ENCODE measurements around the gene KCNK7. TPM values are rescaled to one million over a fixed set of nuclear protein-coding genes. Genes with fewer than 3 reads are reported as not detected.
A peak's percentile ranks its signal among the peaks of the same experiment; 100 is the strongest.

KCNK7 gene
- total and polyA plus RNA-seq, 12 donors = 0.22 to 1.5 (median 0.36) TPM; not detected in 2

DNA sequence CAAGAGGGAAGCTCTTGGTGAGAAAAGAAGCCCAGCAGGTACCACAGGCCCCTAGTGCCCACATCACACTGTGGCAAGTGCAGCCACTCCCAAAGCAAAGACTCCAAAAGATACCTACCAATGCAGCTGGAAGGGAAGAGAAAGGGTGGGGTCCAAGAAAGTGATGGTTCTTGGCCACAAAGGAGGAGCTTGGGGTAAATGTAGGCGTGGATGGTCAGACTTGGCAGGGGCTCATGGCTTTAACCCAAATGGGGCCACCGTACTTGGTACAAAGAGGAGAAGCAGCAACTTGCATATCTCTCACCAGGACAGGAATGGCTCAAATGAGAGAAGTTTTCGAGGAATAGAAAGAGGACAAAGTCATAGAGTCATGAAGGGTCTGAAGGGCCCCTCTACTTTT is 13.6 kb upstream of the KCNK7 start:
- 47 to 49% methylated on average over 3 of the region's 3 CpGs for WGBS, 2 donors
- DNase-seq (no peak), ATAC-seq (no peak)
- Histone ChIP-seq H3K27ac (peak overlapping the region in 6 of 10 donors; percentile 7 to 100 (median 99)), H3K36me3 (peaks cover 0 to 78% (median 25%) of the 10 kb centered on the region in 9 donors), H3K9me3 (no peaks in the 10 kb centered on the region), H3K27me3 (no peaks in the 10 kb centered on the region), H3K4me3 (peak overlapping the region in 2 of 10 donors; percentile 97), H3K4me1 (peaks cover 39 to 78% (median 61%) of the 10 kb centered on the region in 9 donors)
- intact Hi-C loops (cut with DNase I) = loop anchor here in 3 of 10 donors (5.0 kb wide), 2 partner anchors 37 to 67 kb away; partner anchors contain the start of genes FAM89B (in 2 of the 3) and ZNRD2 (in 2 of the 3)
- no peak for TF ChIP-seq CTCF (IDR thresholded peaks at IDR 0.05)

- DNase-seq (no peak), ATAC-seq (no peak)
- H3K27ac ChIP-seq = peak overlapping the region in 7 of 10 donors; percentile 21 to 90 (median 39)
- 68 to 72% methylated on average over 37 of the region's 37 CpGs for WGBS, 2 donors
- H3K4me1 ChIP-seq = peaks cover 33 to 81% (median 55%) of the 10 kb centered on the region in 9 donors
- H3K27me3 ChIP-seq = no peaks in the 10 kb centered on the region
- H3K36me3 ChIP-seq = peaks cover 0 to 91% (median 34%) of the 10 kb centered on the region in 9 donors
- H3K9me3 ChIP-seq = no peaks in the 10 kb centered on the region
- intact Hi-C loops (cut with DNase I) = loop anchor here in 3 of 10 donors (5.0 kb wide), 2 partner anchors 36 to 66 kb away; partner anchors contain the start of genes FAM89B (in 2 of the 3) and ZNRD2 (in 2 of the 3)
- peak overlapping the region in 9 of 10 donors; percentile 12 to 49 (median 42) for H3K4me3 ChIP-seq
- TF ChIP-seq CTCF (IDR thresholded peaks at IDR 0.05) = no peak
Observed at GRCh38 chr11:65607614-65608426, 12.2 kb upstream of the KCNK7 start.

DNA sequence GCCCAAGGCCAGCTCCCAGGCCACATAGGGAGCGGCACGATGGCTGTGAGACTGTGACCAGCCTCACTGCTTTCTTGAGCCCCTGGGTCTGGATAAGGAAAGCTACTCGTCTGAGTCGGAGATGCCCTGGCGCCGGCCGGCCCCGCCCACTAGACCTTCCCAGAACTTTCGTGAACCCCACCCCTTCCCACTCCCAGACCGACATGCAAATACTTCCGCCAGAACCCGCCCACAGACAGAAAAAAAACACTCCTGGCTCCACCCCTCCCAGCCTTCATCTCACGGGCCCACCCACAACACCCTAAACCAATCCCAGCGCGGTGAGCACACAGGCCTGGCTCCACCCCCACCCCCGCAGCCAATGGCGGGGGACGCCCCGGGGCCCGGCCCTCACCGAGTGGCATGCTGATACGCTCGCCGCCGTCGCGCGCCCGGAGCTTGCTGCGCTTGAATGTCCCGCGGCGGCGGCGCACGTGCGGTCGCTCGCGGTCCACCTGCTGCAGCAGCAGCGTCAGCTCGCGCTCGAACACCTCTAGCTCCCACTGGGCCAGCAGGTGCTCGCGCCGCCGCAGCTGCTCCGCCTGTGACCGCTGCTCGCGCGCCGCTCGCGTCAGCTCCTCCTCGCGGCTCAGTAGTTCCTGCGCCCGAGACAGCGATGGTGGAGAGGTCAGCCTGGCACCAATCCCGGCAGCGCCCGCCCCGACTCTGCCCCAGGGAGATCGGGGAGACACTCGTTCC is 11.4 kb upstream of the KCNK7 start:
- Histone ChIP-seq H3K36me3 (peaks cover 0 to 91% (median 40%) of the 10 kb centered on the region in 9 donors), H3K27me3 (no peaks in the 10 kb centered on the region), H3K4me1 (peaks cover 27 to 73% (median 47%) of the 10 kb centered on the region in 9 donors), H3K27ac (peak overlapping the region in 9 of 10 donors; percentile 39 to 90 (median 82)), H3K4me3 (peak overlapping the region in 9 of 10 donors; percentile 12 to 49 (median 42)), H3K9me3 (no peaks in the 10 kb centered on the region)
- 12 to 21% methylated on average over 65 to 67 of the region's 67 CpGs for WGBS, 2 donors
- peak; percentile 92 to 96 (median 94) for ATAC-seq
- intact Hi-C loops (cut with DNase I) = loop anchor here in 3 of 10 donors (5.0 kb wide), 2 partner anchors 35 to 65 kb away; partner anchors contain the start of genes FAM89B (in 2 of the 3) and ZNRD2 (in 2 of the 3)
- peak; percentile 93 to 96 for DNase-seq
- peak in 1 of 9 donors; percentile 16 for TF ChIP-seq CTCF (IDR thresholded peaks at IDR 0.05)

GRCh38 chr11:65604258-65604657 is 8.7 kb upstream of the KCNK7 start:
- no peak overlapping the region for H3K27ac ChIP-seq
- intact Hi-C loops (cut with DNase I) = no loop called here
- ATAC-seq (no peak), DNase-seq (no peak)
- no peak for TF ChIP-seq CTCF (IDR thresholded peaks at IDR 0.05)
- WGBS, 2 donors = 95 to 100% methylated on average over 1 of the region's 1 CpG
- no peak overlapping the region for H3K4me3 ChIP-seq
- H3K9me3 ChIP-seq = no peaks in the 10 kb centered on the region
- no peaks in the 10 kb centered on the region for H3K27me3 ChIP-seq
- peaks cover 14 to 46% (median 25%) of the 10 kb centered on the region in 9 donors for H3K4me1 ChIP-seq
- H3K36me3 ChIP-seq = peaks cover 0 to 100% (median 40%) of the 10 kb centered on the region in 9 donors
